WERI-Rb-1 (cell line): Measurements from ENCODE around the gene CCL21.
"Not testable (repeated sequence)": the region's sequence is repeated elsewhere in the genome, so short reads cannot be mapped to it uniquely, and the experiment has no call there.

Source experiments
- DNase-seq: peaks from one replicate; pipeline ENCODE4 v3.0.0-alpha.2; 2020
- H3K27ac ChIP-seq: fragments of 250-450 bp; sonication (Bioruptor Pico); 2 replicates; pipeline ENCODE4 v1.5.1; 2020; ENCODE audit warnings: mild to moderate bottlenecking, moderate library complexity
- H3K27me3 ChIP-seq: fragments of 250-450 bp; sonication (Bioruptor Pico); 2 replicates; pipeline ENCODE4 v1.5.1; 2021; ENCODE audit warnings: mild to moderate bottlenecking, low read depth, moderate library complexity; ENCODE audit not compliant: insufficient read depth, severe bottlenecking
- H3K36me3 ChIP-seq: fragments of 250-450 bp; sonication (Bioruptor Pico); 2 replicates; pipeline ENCODE4 v1.5.1; 2020; ENCODE audit warnings: mild to moderate bottlenecking, moderate library complexity
- H3K4me3 ChIP-seq: 2 replicates; pipeline ENCODE4 v1.5.1; 2011; ENCODE audit warnings: low read depth, mild to moderate bottlenecking, control low read depth, low read length
- H3K9me3 ChIP-seq: fragments of 250-450 bp; sonication (Bioruptor Pico); 2 replicates; pipeline ENCODE4 v1.5.1; 2021; ENCODE audit warnings: mild to moderate bottlenecking, moderate library complexity; ENCODE audit not compliant: severe bottlenecking
- CTCF ChIP-seq: IDR thresholded peaks from 2 replicates; pipeline ENCODE4 v1.5.1; 2011; ENCODE audit warnings: low read depth, mild to moderate bottlenecking, control low read depth, inconsistent platforms, low read length

CCL21 gene

GRCh38 chr9:34710023-34710422, at the start of gene CCL21:
Gene CCL21 (minus strand): TSS chr9:34710136. CDS start chr9:34710066, 70 bp downstream.
- no peaks in the 10 kb centered on the region for H3K36me3 ChIP-seq
- no peak within 1 kb of the TSS for H3K4me3 ChIP-seq
- TF ChIP-seq CTCF: no peak
- no peaks in the 10 kb centered on the region for H3K27me3 ChIP-seq
- no peak within 1 kb of the TSS for H3K27ac ChIP-seq
- no peak for DNase-seq
- H3K9me3 ChIP-seq: no peaks in the 10 kb centered on the region

- no peak overlapping the region for H3K27ac ChIP-seq
- DNase-seq: peak; percentile 35
- H3K9me3 ChIP-seq: peaks cover 2% of the 10 kb centered on the region
These were observed 49.6 kb upstream of the CCL21 start for GRCh38 chr9:34759432-34760134.

GRCh38 chr9:34750320-34750719, 40.4 kb upstream of the CCL21 start:
- not testable (repeated sequence) for H3K36me3 ChIP-seq, H3K4me3 ChIP-seq, H3K27ac ChIP-seq, DNase-seq, H3K27me3 ChIP-seq, H3K9me3 ChIP-seq

More at GRCh38 chr9:34759432-34760134, 49.6 kb upstream of the CCL21 start:
- H3K36me3 ChIP-seq: no peaks in the 10 kb centered on the region
- peak; percentile 40 for TF ChIP-seq CTCF
- H3K4me3 ChIP-seq: no peak overlapping the region
- H3K27me3 ChIP-seq: no peaks in the 10 kb centered on the region

GRCh38 chr9:34746526-34746925, 36.6 kb upstream of the CCL21 start:
- DNase-seq: no peak
- Histone ChIP-seq H3K27ac (no peak overlapping the region), H3K9me3 (peaks cover 7% of the 10 kb centered on the region), H3K4me3 (no peak overlapping the region), H3K27me3 (no peaks in the 10 kb centered on the region), H3K36me3 (no peaks in the 10 kb centered on the region)
- TF ChIP-seq CTCF: no peak

GRCh38 chr9:34744295-34745221, 34.6 kb upstream of the CCL21 start:
- peak; percentile 89 for DNase-seq
- H3K27ac ChIP-seq: peak overlapping the region; percentile 62
- H3K9me3 ChIP-seq: peaks cover 7% of the 10 kb centered on the region
- H3K27me3 ChIP-seq: no peaks in the 10 kb centered on the region
- no peaks in the 10 kb centered on the region for H3K36me3 ChIP-seq
- no peak overlapping the region for H3K4me3 ChIP-seq
- no peak for TF ChIP-seq CTCF

- Histone ChIP-seq H3K27ac (peak overlapping the region; percentile 67), H3K36me3 (no peaks in the 10 kb centered on the region), H3K4me3 (no peak overlapping the region), H3K27me3 (no peaks in the 10 kb centered on the region), H3K9me3 (peaks cover 2% of the 10 kb centered on the region)
- TF ChIP-seq CTCF: no peak
- no peak for DNase-seq
These were observed 32.8 kb upstream of the CCL21 start for GRCh38 chr9:34742710-34743109.
